ENCODE measurements around the gene FLRT1.

- TF ChIP-seq POLR2A (IDR thresholded peaks at IDR 0.05): no peak
- TF ChIP-seq, protein P1, sequence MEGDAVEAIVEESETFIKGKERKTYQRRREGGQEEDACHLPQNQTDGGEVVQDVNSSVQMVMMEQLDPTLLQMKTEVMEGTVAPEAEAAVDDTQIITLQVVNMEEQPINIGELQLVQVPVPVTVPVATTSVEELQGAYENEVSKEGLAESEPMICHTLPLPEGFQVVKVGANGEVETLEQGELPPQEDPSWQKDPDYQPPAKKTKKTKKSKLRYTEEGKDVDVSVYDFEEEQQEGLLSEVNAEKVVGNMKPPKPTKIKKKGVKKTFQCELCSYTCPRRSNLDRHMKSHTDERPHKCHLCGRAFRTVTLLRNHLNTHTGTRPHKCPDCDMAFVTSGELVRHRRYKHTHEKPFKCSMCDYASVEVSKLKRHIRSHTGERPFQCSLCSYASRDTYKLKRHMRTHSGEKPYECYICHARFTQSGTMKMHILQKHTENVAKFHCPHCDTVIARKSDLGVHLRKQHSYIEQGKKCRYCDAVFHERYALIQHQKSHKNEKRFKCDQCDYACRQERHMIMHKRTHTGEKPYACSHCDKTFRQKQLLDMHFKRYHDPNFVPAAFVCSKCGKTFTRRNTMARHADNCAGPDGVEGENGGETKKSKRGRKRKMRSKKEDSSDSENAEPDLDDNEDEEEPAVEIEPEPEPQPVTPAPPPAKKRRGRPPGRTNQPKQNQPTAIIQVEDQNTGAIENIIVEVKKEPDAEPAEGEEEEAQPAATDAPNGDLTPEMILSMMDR (IDR thresholded peaks at IDR 0.05): no peak
Observed at GRCh38 chr11:64052436-64052835, 16.7 kb downstream of the FLRT1 start.
